NCI-H526 treated with DMSO at 0.1 percent for 48 hours (cell line): ENCODE data around the gene ARRB1.
"Not testable (repeated sequence)": the region's sequence is repeated elsewhere in the genome, so short reads cannot be mapped to it uniquely, and the experiment has no call there.

Experiments used
- DNase-seq: peaks from one replicate; lab custom pipeline; 2025; lab: John Stamatoyannopoulos, UW

ARRB1 gene

GRCh38 chr11:75371949-75372876 is 20.8 kb upstream of the ARRB1 start:
- peak; percentile 41 for DNase-seq

DNA sequence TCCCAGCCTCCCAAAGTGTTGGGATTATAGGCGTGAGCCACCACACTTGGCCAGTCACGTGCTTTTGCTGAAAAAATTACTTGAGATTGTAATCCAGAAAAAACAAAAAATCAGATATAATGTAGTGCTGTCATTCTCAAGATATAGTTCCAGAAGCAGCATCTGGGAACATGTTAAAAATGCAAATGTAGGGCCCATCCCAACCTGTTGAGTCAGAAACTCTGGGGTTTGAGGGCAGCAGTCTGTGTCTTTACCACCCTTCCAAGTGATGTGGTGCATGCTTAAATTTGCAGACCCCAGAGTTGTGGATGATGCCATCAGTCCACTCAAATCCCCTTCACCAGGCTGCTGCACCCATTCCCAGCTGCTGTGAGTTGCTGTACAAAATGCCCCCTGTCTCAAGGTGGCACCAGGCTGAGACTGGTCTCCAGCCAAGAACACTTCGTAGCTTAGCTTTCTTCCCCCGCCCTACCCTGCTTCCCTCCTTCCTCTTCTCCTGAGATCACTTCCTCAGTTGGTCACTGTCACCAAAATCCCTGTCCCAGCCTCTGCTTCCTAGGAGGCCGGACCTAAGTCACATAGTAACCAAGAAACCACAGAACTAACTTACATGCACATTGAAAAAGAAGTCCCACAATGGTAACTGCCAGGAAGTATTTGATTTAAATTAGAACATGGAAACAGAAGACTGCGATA is 18.2 kb upstream of the ARRB1 start:
- no peak for DNase-seq

- DNase-seq: not testable (repeated sequence)
Measured at GRCh38 chr11:75366826-75367225, 15.4 kb upstream of the ARRB1 start.

GRCh38 chr11:75365711-75366181 is 14.3 kb upstream of the ARRB1 start:
- no peak for DNase-seq

DNA sequence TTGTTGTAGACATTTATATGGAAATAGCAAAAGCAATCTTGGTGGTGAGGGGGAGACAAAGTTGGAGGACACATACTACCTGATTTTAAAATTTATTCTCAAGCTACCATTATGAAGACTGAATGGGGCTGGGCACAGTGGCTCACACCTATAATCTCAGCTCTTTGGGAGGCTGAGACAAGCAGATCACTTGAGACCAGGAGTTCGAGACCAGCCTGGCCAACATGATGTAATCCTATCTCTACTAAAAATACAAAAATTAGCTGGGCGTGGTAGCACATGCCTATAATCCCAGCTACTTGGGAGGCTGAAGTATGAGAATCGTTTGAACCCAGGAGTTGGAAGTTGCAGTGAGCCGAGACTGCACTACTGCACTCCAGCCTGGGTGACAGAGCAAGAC is 10.8 kb upstream of the ARRB1 start:
- DNase-seq: not testable (repeated sequence)

DNA sequence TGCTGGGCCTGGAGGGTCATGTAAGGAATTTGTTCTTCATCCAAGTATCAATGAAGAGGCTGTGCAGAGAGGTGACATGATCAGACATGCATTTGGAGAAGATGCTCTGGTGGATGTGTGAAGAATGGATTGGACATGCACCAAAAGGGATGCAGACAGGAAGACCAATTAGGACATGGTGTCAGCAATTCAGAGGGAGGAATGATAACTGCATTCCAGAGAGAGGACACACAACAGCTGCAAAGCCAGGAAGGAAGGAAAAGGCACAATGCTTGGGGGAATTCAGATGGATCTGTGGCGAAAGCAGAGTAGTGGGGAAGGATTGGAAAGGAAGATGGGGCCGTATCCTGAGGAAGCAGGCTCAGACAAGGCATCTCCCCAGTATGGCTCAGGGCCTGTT is 5.2 kb upstream of the ARRB1 start:
- DNase-seq: no peak

DNA sequence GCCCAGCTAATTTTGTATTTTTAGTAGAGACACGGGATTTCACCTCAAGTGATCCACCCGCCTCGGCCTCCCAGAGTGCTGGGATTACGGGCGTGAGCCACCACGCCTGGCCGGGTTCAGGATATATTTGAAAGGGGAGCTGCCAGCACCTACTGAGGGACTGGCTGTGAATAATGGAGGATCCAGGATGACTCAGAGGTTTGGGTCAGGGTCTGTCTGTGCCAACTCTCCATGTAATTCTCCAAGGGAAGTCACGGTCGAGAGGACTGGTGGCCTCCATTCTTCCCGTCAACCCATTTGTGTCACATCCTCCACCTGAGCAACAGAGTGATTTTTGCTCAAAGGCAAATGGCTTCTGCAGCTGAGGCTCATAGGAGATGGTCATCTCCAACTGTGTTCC is 3.6 kb upstream of the ARRB1 start:
- DNase-seq: no peak

DNA sequence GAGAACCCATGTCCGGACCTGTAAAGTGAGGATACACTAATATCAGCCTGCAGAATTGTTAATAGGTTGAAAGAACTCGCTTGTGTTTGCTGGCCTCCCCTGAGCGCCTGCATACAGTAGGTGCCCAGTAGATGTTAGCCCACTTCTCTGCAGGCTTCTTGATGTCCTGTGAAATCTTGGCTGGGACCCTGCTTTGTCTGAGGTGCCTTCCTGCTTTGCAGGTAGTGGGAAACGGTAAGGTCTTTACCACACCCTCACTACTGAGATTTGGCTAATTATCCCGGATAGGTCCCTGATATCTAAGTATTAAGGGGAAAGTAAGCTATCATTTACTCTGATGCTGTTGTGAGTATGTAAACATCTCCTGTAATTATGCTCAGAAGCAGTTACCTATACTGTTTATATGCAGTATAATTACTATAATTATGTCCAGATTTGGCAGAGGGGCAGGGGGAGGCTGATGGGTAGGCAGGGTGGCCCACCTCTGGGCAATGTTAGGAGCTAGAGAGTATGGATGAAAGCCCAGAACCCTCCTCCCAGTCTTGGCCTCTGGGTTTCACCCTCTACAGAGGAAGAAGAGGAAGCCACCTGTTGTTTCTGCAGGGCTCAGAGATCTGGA is 1.2 kb upstream of the ARRB1 start:
- no peak for DNase-seq

- DNase-seq: peak; percentile 34
Measured at GRCh38 chr11:75351791-75352587, 528 bp upstream of the ARRB1 start.

GRCh38 chr11:75350743-75351540 is 519 bp downstream of the ARRB1 start:
- peak; percentile 56 for DNase-seq

- no peak for DNase-seq
Measured at GRCh38 chr11:75350122-75350742, 1.2 kb downstream of the ARRB1 start.

DNA sequence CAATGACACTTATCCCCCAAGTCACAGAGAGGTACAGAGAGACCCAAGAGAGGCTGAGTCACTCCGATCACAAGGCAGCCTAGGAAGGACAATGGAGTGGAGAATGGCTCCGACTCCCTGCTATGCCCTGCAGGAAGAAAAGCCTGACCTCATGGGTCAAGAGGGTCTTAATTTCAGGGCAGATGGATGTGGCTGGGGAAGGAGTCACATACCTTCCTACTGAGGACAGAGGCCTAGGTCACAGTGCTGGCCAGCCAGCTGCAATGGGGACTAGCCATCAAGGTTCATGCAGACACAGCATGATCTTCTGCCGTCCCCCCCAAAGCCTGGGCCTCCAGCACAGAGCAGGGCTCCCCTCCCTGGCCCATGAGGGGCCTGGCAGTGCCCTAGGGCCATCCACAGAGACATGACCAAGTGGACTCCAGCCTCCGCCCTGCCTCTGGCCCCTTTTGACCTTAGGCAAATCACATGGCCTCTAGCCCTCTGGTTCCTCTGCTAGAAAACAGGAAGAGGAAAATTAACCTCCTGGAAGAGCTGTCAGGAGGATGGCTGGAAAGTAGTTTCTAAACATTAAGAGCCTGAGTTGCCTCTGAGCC is 1.8 kb downstream of the ARRB1 start:
- no peak for DNase-seq

DNA sequence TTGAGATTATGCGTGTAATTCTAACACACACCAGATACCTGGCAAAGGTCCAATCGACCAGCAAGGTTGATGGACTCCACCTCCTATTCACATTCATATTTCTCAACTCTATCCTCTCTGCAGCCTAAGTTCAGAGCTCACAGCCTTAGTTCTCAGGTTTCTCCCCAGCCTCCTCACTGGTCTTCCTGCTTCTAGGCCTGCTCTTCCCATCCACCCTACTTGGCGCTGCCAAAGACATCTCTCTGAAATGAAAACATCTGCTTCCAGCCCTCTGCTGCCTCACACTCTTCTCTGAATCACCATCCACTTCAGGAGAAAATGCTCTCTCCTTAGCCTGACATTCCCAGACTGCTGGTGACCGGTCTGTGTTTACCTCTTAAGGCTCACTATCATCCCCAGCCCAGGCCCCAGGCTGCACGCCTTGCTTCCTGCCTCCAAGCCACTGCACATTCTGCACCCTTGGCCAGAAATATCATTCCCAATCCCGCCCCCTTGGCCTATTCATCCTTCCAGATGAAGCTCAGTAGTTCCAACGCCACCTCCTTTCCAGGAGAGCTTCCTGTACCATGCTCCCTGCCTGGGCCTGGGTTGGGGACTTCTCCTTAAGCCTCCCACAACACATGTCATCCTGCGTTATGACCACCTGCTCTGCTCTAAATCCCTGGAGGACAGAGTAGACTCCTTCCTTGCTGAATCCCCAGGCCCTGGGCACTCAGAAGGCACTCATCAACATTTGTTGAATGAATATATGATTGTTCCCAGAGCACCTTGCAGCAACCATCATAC is 3.5 kb downstream of the ARRB1 start:
- no peak for DNase-seq

DNA sequence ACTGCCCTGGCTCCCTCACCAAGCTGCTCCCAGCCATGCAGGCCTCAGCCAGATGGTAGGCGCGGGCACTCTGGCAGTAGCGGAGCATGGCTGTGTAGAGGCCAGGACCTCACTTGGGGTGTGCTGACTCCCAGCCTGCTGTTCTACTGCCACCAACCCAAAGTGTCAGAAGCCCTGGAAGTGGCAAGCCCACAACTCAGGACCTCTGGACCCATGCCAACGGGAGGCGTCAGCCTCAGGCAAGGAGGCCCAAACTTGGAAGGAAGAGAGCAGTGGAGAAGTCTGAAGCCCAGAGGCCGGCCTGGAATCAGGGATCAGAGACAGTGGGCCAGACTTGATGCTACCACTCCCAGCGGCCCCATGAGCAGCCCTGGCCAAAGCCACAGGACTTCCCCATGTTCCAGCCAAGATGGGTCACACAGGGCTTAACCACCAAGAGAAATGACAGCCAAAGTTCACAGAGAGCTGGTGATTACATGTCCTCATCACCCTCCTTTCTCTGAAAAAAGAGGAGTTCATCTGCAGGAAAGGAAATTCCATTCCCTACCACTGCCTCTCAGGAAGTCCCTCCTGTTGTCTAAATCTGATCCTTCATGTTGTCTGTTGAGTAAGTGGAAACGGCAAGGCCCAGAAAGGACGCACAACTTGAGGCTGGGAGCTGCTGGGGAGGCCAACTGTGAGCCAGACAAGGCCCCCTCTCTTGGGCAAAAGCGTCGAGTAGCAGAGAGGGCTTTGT is 4.4 kb downstream of the ARRB1 start:
- DNase-seq: no peak

- DNase-seq: no peak
Measured at GRCh38 chr11:75346296-75346695, 5.2 kb downstream of the ARRB1 start.

GRCh38 chr11:75345455-75346160 is 5.9 kb downstream of the ARRB1 start:
- no peak for DNase-seq

GRCh38 chr11:75344761-75345454 is 6.6 kb downstream of the ARRB1 start:
- peak; percentile 50 for DNase-seq
